MCF 10A (cell line): ENCODE results near the gene ZNF827. TPM values are rescaled to one million over a fixed set of nuclear protein-coding genes. Genes with fewer than 3 reads are reported as not detected.
A peak's percentile ranks its signal among the peaks of the same experiment; 100 is the strongest.

ENCODE experiments used
- BruUV-seq: library from RNA; stranded (reverse); fragments of 400-500 nt; replicated peaks from 2 replicates; lab custom pipeline; 2021; lab: Mats Ljungman, UMichigan
- CTCF ChIA-PET: fragments of 300-600 bp; sonication (Branson Sonifier 250); formaldehyde crosslinking; extraction: SDS; loops from one replicate; lab custom pipeline; 2021; ENCODE audit warnings: antibody characterized with exemption, inconsistent platforms; lab: Yijun Ruan, JAX
- POLR2A ChIA-PET: fragments of 300-600, 350-650 bp; sonication (Branson Sonifier 250); formaldehyde crosslinking; extraction: SDS; loops from one replicate; lab custom pipeline; 2020; ENCODE audit warnings: antibody characterized with exemption, inconsistent platforms; lab: Yijun Ruan, JAX
- DNase-seq: peaks from one replicate; pipeline ENCODE4 v3.0.0-alpha.2; 2018; ENCODE audit not compliant: unreplicated experiment
- H3K27ac Mint-ChIP-seq: one replicate; pipeline ENCODE4 v1.8.0; 2022; ENCODE audit warnings: mild to moderate bottlenecking, low read depth, mixed read lengths; ENCODE audit not compliant: unreplicated experiment
- H3K27me3 Mint-ChIP-seq: one replicate; pipeline ENCODE4 v1.8.0; 2022; ENCODE audit warnings: mixed read lengths; ENCODE audit not compliant: insufficient read depth, unreplicated experiment
- H3K36me3 Mint-ChIP-seq: one replicate; pipeline ENCODE4 v1.8.0; 2022; ENCODE audit warnings: mild to moderate bottlenecking, moderate library complexity, mixed read lengths; ENCODE audit not compliant: insufficient read depth, unreplicated experiment
- H3K4me1 Mint-ChIP-seq: one replicate; pipeline ENCODE4 v1.8.0; 2022; ENCODE audit warnings: mixed read lengths; ENCODE audit not compliant: insufficient read depth, unreplicated experiment
- H3K4me3 Mint-ChIP-seq: one replicate; pipeline ENCODE4 v1.8.0; 2022; ENCODE audit warnings: mild to moderate bottlenecking, moderate library complexity, mixed read lengths; ENCODE audit not compliant: unreplicated experiment
- H3K9me3 Mint-ChIP-seq: one replicate; pipeline ENCODE4 v1.8.0; 2022; ENCODE audit warnings: mixed read lengths; ENCODE audit not compliant: unreplicated experiment
- CTCF ChIP-seq: fragments of 200-600 bp; IDR thresholded peaks from one replicate; pipeline ENCODE4 v1.8.0; 2022; ENCODE audit warnings: antibody characterized with exemption, mild to moderate bottlenecking; ENCODE audit not compliant: unreplicated experiment
- intact Hi-C: fragments of 100-400 bp; cut with micrococcal nuclease; formaldehyde crosslinking; loops from 2 replicates; pipeline ENCODE4 v1.14.1; 2022
- total RNA-seq: library from RNA; stranded (reverse); gene quantifications from 2 replicates; pipeline ENCODE4 v1.2.3, GENCODE V29; 2022

Gene ZNF827
- total RNA-seq, 1 experiment from 2014 or later = 11.3 TPM

DNA sequence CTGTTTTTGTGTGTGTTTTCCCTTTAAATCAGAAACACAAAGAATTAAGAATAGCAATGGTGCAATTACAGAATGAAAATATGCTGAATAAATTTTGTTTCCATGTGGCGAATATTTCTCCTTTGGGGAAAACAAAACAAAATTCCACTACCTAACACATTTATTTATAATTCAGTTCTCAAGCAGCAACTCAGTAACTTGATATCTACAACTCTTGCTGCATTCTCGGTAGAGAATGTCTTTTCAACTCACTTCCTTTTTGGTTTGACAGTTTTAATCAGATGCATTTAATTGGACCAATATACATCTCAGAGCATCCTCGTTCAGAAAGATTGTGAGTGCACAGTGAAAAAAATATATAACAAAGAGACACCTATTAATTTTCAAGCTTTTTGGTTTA, 30.8 kb downstream of the ZNF827 start:
- H3K36me3 Mint-ChIP-seq = peaks cover under 1% of the 10 kb centered on the region
- BruUV-seq = no TSS peak
- intact Hi-C loops = no loop called here
- ChIA-PET POLR2A (no interaction called here), CTCF (interaction anchor here (0.6 to 0.7 kb wide), 2 partner anchors 225 to 351 kb away, joined by 3 read pairs; no protein-coding TSS in a partner anchor)
- no peak for TF ChIP-seq CTCF
- H3K4me3 Mint-ChIP-seq = no peak overlapping the region
- DNase-seq = no peak
- no peaks in the 10 kb centered on the region for H3K9me3 Mint-ChIP-seq
- H3K27me3 Mint-ChIP-seq = no peaks in the 10 kb centered on the region
- H3K27ac Mint-ChIP-seq = no peak overlapping the region
- peaks cover 29% of the 10 kb centered on the region for H3K4me1 Mint-ChIP-seq

DNA sequence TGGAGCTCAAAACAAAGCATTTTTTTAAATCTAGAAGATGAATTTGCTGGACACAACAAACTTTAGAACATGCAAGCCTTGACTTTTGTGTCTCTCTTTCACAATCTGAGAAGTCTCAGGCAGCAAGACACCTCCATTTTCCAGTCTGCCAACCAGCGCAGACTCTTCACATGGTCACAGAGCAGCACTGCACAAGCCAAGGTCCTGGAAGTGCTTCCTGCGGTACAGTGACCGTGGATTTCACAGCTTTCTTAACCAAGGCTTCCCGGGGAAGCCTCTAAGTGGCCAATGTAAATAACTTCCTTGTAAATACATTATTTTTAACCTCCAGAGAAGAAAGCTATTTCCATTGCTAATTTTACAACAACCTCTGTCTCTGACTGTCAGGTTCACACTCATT, 31.2 kb downstream of the ZNF827 start:
- no TSS peak for BruUV-seq
- H3K4me3 Mint-ChIP-seq = no peak overlapping the region
- H3K4me1 Mint-ChIP-seq = peaks cover 29% of the 10 kb centered on the region
- DNase-seq = no peak
- intact Hi-C loops = no loop called here
- no peak overlapping the region for H3K27ac Mint-ChIP-seq
- no peaks in the 10 kb centered on the region for H3K27me3 Mint-ChIP-seq
- POLR2A ChIA-PET = no interaction called here
- CTCF ChIA-PET = interaction anchor here (0.7 kb wide), 1 partner anchor 350 kb away, joined by 3 read pairs; no protein-coding TSS in a partner anchor
- no peak for TF ChIP-seq CTCF
- H3K9me3 Mint-ChIP-seq = no peaks in the 10 kb centered on the region
- peaks cover 5% of the 10 kb centered on the region for H3K36me3 Mint-ChIP-seq

DNA sequence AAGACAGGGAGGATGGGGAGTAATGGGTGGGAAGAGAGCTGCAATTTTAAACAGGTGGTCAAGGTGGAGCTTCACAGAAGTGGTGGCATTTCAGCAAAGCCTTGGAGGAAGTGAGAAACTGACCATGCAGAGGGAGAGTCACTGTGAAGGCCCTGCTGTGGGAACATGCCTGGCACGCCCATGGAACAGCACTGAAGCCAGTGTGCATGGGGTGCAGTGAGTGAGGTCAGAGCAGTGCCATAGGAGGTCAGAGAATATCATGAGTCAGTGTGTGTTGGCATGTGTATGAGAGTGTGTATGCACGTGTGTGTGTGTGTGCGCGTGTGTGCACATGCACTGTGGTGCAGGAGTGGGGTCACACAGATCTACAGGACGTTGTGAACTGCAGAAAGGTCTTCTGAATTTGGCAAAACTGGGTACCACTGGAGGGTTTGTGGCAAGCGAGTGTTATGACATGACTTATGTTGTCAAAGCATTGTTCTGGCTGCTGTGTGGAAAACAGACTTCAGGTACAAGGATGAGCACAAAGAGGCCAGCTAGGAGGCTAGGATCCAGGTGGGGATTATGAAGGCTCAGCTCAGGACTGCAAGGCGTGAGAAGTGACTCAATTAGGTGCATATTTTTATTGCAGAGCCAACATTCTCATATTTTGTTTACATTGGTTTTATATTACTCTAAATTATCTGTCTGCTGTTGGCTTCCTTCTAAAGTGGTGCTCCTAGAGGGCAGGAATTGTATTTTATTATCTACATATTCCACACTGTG, 34.0 kb downstream of the ZNF827 start:
- Mint-ChIP-seq H3K27me3 (no peaks in the 10 kb centered on the region), H3K36me3 (peaks cover 13% of the 10 kb centered on the region), H3K9me3 (no peaks in the 10 kb centered on the region), H3K27ac (no peak overlapping the region), H3K4me3 (no peak overlapping the region), H3K4me1 (peaks cover 29% of the 10 kb centered on the region)
- peak; percentile 35 for DNase-seq
- ChIA-PET POLR2A (interaction anchor here (0.5 to 1.3 kb wide), 5 partner anchors 23 to 139 kb away, joined by 3 to 6 read pairs (median 3); no protein-coding TSS in a partner anchor), CTCF (no interaction called here)
- BruUV-seq = no TSS peak
- no peak for TF ChIP-seq CTCF
- intact Hi-C loops = no loop called here

DNA sequence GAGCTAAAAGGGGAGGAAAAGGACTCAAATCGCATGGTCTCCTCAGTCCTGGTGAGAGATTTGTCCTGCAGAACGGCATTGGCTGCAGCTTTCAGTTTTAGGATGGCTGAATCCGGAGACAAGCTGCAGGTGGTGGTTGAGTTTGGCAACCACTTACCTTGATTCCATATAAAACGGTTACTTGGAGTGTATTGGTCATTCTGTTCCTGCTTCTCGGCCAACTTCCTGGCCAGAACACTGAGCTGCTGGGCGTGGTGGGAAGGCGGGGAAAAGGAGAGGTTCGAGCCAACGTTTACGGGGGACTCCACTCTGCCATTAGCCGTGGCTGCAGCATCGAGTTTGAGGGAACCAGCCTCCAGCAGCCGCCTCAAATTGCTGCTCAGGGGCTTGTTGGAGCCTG, 36.1 kb downstream of the ZNF827 start:
- H3K4me1 Mint-ChIP-seq = peaks cover 24% of the 10 kb centered on the region
- no peaks in the 10 kb centered on the region for H3K27me3 Mint-ChIP-seq
- TF ChIP-seq CTCF = no peak
- TSS peak; percentile 33 for BruUV-seq
- CTCF ChIA-PET = interaction anchor here (1.3 kb wide), 1 partner anchor 14 kb away, joined by 3 read pairs; no protein-coding TSS in a partner anchor
- no peak overlapping the region for H3K27ac Mint-ChIP-seq
- H3K9me3 Mint-ChIP-seq = no peaks in the 10 kb centered on the region
- intact Hi-C loops = no loop called here
- no peak overlapping the region for H3K4me3 Mint-ChIP-seq
- no peak for DNase-seq
- POLR2A ChIA-PET = interaction anchor here (0.9 kb wide), 1 partner anchor 12 kb away, joined by 3 read pairs; no protein-coding TSS in a partner anchor
- H3K36me3 Mint-ChIP-seq = peaks cover 13% of the 10 kb centered on the region
